H1 (cell line): ENCODE data around the gene LRRK1. TPM values are rescaled to one million over a fixed set of nuclear protein-coding genes. Genes with fewer than 3 reads are reported as not detected.

Experiments
- CTCF ChIA-PET: fragments of 300-600 bp; sonication (Branson Sonifier 250); formaldehyde crosslinking; loops from one replicate; lab custom pipeline; 2021; ENCODE audit not compliant: partially characterized antibody; lab: Charles Lee
- POLR2A ChIA-PET: fragments of 300-600 bp; sonication (Branson Sonifier 250); formaldehyde crosslinking; loops from one replicate; lab custom pipeline; 2021; ENCODE audit warnings: inconsistent platforms; ENCODE audit not compliant: partially characterized antibody; lab: Charles Lee
- DNase-seq, 2 experiments: peaks; one replicate each; pipeline versions ENCODE4 v3.0.0 to v3.0.0-alpha.2; 2010 to 2022; ENCODE audit warnings: low spot score in 2 of 2, low read depth in 1 of 2, mixed read lengths in 1 of 2
- FAIRE-seq: peaks from 2 replicates; lab custom pipeline; 2011; peaks lifted over from hg19 to GRCh38; lab: Jason Lieb, UNC
- H2AFZ ChIP-seq: 2 replicates; pipeline ENCODE4 v1.8.1; 2012; ENCODE audit warnings: low read length, inconsistent platforms
- H2AK5ac ChIP-seq: 2 replicates; pipeline ENCODE4 v1.6.1; 2013; ENCODE audit warnings: low read depth, low read length
- H2BK120ac ChIP-seq: replicated peaks from 2 replicates; pipeline ENCODE3; 2013; ENCODE audit warnings: low read depth, low read length, inconsistent platforms
- H2BK12ac ChIP-seq: 2 replicates; pipeline ENCODE4 v1.6.1; 2013; ENCODE audit warnings: low read depth, low read length
- H2BK15ac ChIP-seq: 2 replicates; pipeline ENCODE4 v1.6.1; 2013; ENCODE audit warnings: low read length
- H2BK20ac ChIP-seq: 2 replicates; pipeline ENCODE4 v1.6.1; 2013; ENCODE audit warnings: low read length
- H2BK5ac ChIP-seq: 2 replicates; pipeline ENCODE4 v1.6.1; 2013; ENCODE audit warnings: low read depth, low read length
- H3K14ac ChIP-seq: 2 replicates; pipeline ENCODE4 v1.6.1; 2013; ENCODE audit warnings: inconsistent platforms; ENCODE audit not compliant: insufficient read length
- H3K18ac ChIP-seq: 2 replicates; pipeline ENCODE4 v1.6.1; 2013; ENCODE audit warnings: low read length; ENCODE audit errors: extremely low read depth
- H3K23ac ChIP-seq: 2 replicates; pipeline ENCODE4 v1.6.1; 2013; ENCODE audit warnings: inconsistent platforms; ENCODE audit not compliant: insufficient read length
- H3K23me2 ChIP-seq: 2 replicates; pipeline ENCODE4 v1.6.1; 2013; ENCODE audit warnings: low read depth, low read length
- H3K27ac ChIP-seq: 2 replicates; pipeline ENCODE4 v1.6.1; 2011; ENCODE audit warnings: low read depth, low read length, inconsistent platforms
- H3K27me3 ChIP-seq, 4 experiments: replicated peaks in 1 of 4; 1 replicate in 1 of 4; 2 replicates in 3 of 4; pipeline versions ENCODE4 v1.6.1 to v1.8.1; 2011 to 2013; ENCODE audit warnings: low read length in 3 of 4, mild to moderate bottlenecking in 3 of 4, inconsistent platforms in 2 of 4, mixed read lengths in 2 of 4, moderate library complexity in 1 of 4; ENCODE audit not compliant: control insufficient read depth in 3 of 4, insufficient read depth in 3 of 4; ENCODE audit errors: extremely low read depth in 1 of 4
- H3K36me3 ChIP-seq, 4 experiments: 2 replicates each; pipeline versions ENCODE4 v1.6.1 to v1.8.1; 2011 to 2013; ENCODE audit warnings: mild to moderate bottlenecking in 4 of 4, low read length in 3 of 4, moderate library complexity in 2 of 4, control low read depth in 1 of 4, inconsistent platforms in 1 of 4; ENCODE audit not compliant: insufficient read depth in 4 of 4, control insufficient read depth in 2 of 4
- H3K4ac ChIP-seq: replicated peaks from 2 replicates; pipeline ENCODE3; 2013; ENCODE audit warnings: low read length, low read depth, mixed read lengths, inconsistent platforms; ENCODE audit not compliant: insufficient read length
- H3K4me1 ChIP-seq, 4 experiments: replicated peaks in 1 of 4; 1 replicate in 1 of 4; 2 replicates in 3 of 4; pipeline versions ENCODE4 v1.6.1 to v1.8.1; 2011 to 2013; ENCODE audit warnings: low read length in 3 of 4, inconsistent platforms in 2 of 4, mixed read lengths in 1 of 4; ENCODE audit not compliant: insufficient read depth in 4 of 4, control insufficient read depth in 3 of 4
- H3K4me2 ChIP-seq, 2 experiments: 2 replicates each; pipeline versions ENCODE4 v1.6.1 to v1.8.1; 2011 to 2013; ENCODE audit warnings: low read depth in 2 of 2, low read length in 2 of 2, control low read depth in 1 of 2, inconsistent platforms in 1 of 2, mild to moderate bottlenecking in 1 of 2; ENCODE audit not compliant: insufficient read depth in 1 of 2
- H3K4me3 ChIP-seq, 4 experiments: fragments of 200-600, 300-600 bp in 1 of 4; sonication (generic), shearing (Covaris generic), sonication (Bioruptor Twin) in 1 of 4; 2 replicates each; pipeline versions ENCODE4 v1.5.1 to v1.8.1; 2011 to 2016; ENCODE audit warnings: low read length in 4 of 4, low read depth in 3 of 4, control low read depth in 2 of 4, inconsistent platforms in 2 of 4, mild to moderate bottlenecking in 2 of 4, mixed read lengths in 1 of 4, moderate library complexity in 1 of 4; ENCODE audit not compliant: insufficient read depth in 2 of 4; ENCODE audit errors: extremely low read depth in 1 of 4
- H3K56ac ChIP-seq: replicated peaks from 2 replicates; pipeline ENCODE3; 2013; ENCODE audit warnings: low read depth, mild to moderate bottlenecking, mixed read lengths, low read length, inconsistent platforms; ENCODE audit not compliant: insufficient read length
- H3K79me1 ChIP-seq: 2 replicates; pipeline ENCODE4 v1.6.1; 2013; ENCODE audit warnings: low read depth, low read length, control low read depth
- H3K79me2 ChIP-seq, 2 experiments: 2 replicates each; pipeline versions ENCODE4 v1.6.1 to v1.8.1; 2012 to 2013; ENCODE audit warnings: low read length in 2 of 2, mild to moderate bottlenecking in 2 of 2, inconsistent platforms in 1 of 2; ENCODE audit not compliant: insufficient read depth in 2 of 2, control insufficient read depth in 1 of 2
- H3K9ac ChIP-seq, 4 experiments: replicated peaks in 1 of 4; 1 replicate in 1 of 4; 2 replicates in 3 of 4; pipeline versions ENCODE4 v1.6.1 to v1.8.1; 2011 to 2013; ENCODE audit warnings: low read depth in 3 of 4, low read length in 3 of 4, control low read depth in 2 of 4, mild to moderate bottlenecking in 2 of 4, moderate library complexity in 2 of 4, inconsistent platforms in 1 of 4; ENCODE audit errors: extremely low read depth in 1 of 4
- H3K9me3 ChIP-seq, 2 experiments: 2 replicates each; pipeline versions ENCODE4 v1.6.1 to v1.8.1; 2012 to 2013; ENCODE audit warnings: mild to moderate bottlenecking in 2 of 2, moderate library complexity in 2 of 2, control low read depth in 1 of 2, inconsistent platforms in 1 of 2, low read depth in 1 of 2, low read length in 1 of 2, mixed read lengths in 1 of 2; ENCODE audit not compliant: insufficient read depth in 2 of 2
- H4K20me1 ChIP-seq, 2 experiments: replicated peaks in 1 of 2; 2 replicates each; pipeline versions ENCODE3 to v1.8.1; 2011 to 2013; ENCODE audit warnings: inconsistent platforms in 2 of 2, low read length in 2 of 2, mild to moderate bottlenecking in 1 of 2; ENCODE audit not compliant: insufficient read depth in 2 of 2, control insufficient read depth in 1 of 2
- H4K5ac ChIP-seq: 2 replicates; pipeline ENCODE4 v1.6.1; 2013; ENCODE audit warnings: low read length, low read depth, mixed read lengths, inconsistent platforms; ENCODE audit not compliant: insufficient read length
- H4K8ac ChIP-seq: 2 replicates; pipeline ENCODE4 v1.8.0; 2013; ENCODE audit warnings: mild to moderate bottlenecking, moderate library complexity, low read length, inconsistent platforms; ENCODE audit not compliant: insufficient read depth; ENCODE audit errors: extremely low read depth
- H4K91ac ChIP-seq: replicated peaks from 2 replicates; pipeline ENCODE3; 2013; ENCODE audit warnings: low read length, mixed read lengths, inconsistent platforms; ENCODE audit not compliant: insufficient read length
- SP1 ChIP-seq: IDR thresholded peaks from 2 replicates; pipeline ENCODE4 v1.6.1; 2011; ENCODE audit warnings: low read depth, low read length
- WGBS, 2 experiments: shearing (Covaris generic) in 1 of 2; methylation state at CpG; one replicate each; pipeline versions ENCODE4 v1.1.6 to v1.1.7; 2013 to 2015; ENCODE audit warnings: low lambda C conversion rate in 2 of 2, mixed read lengths in 2 of 2, inconsistent platforms in 1 of 2, low coverage in 1 of 2, missing lambda C conversion rate in 1 of 2; ENCODE audit not compliant: insufficient replicate concordance in 2 of 2, insufficient coverage in 1 of 2, insufficient read length in 1 of 2; ENCODE audit errors: extremely low coverage in 1 of 2, missing lambda C conversion rate in 1 of 2; 5-methylcytosine and 5-hydroxymethylcytosine counted together
- polyA plus RNA-seq, 7 experiments: library from polyadenylated mRNA; depleted of rRNA in 3 of 7; stranded (reverse) in 5 of 7; unstranded in 2 of 7; fragments of >200 nt in 5 of 7; fragments of 200-250 nt in 2 of 7; gene quantifications; 1 replicate in 5 of 7; 2 replicates in 1 of 7; 4 replicates in 1 of 7; pipeline versions ENCODE4 v1.2.1 to v1.2.3, GENCODE V29; 2011 to 2013; ENCODE audit warnings: missing spikeins in 2 of 7, mixed read lengths in 2 of 7
- total RNA-seq: library from RNA; stranded (reverse); fragmentation: NEBNext Ultra II Directional; extraction: Animal tissue kit (Norgen Biotek cat#: 25700); gene quantifications from 2 replicates; pipeline ENCODE4 v1.2.1, GENCODE V29; 2021

Gene LRRK1
- total and polyA plus RNA-seq, 2 of the 8 experiments (the other 6 are each of a cell fraction or from before 2014, with no cell fraction given), result 1.2 to 3.6 TPM

DNA sequence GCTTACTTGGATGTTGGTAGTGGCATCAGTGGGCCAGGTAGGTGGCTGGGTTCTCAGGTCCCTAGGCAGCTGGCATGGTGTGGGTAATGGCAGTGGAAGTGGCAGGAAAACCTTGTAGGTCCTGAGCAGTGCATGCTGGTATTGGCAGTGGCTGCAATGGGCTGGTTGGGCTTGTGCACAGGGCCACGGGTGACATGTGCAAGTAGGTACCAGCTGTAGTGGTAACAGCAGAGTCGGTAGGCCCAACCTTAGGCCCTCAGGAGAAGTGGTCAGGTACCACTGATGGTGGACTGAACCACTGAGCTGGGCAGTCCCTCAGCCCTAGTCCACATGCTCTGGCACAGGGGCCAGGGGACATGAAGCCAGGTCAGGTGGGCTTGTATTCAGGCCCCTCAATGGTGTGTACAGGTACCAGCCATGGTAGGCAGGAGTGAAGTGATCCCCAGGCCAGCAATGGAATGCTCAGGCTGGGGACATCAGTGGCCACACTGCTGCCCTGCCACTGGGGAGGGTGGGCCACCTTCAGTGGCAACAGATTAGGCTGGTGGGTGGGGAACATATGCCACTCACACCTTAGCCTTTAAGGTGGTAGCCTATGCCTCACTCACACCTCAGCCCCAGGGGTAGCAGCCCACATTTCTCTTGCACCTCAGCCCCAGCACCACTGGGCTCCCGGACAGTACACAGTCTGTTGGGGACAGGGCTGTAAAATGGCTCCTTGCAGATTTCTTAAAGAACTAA, 118.1 kb downstream of the LRRK1 start:
- H2BK120ac ChIP-seq, result no peak overlapping the region
- no peaks in the 10 kb centered on the region for H3K23me2 ChIP-seq
- no peaks in the 10 kb centered on the region for H3K79me2 ChIP-seq
- H3K27me3 ChIP-seq, result no peaks in the 10 kb centered on the region
- no peak overlapping the region for H4K8ac ChIP-seq
- FAIRE-seq (no peak), DNase-seq (peak in 1 of 2 experiments; percentile 24)
- H3K9me3 ChIP-seq, result no peaks in the 10 kb centered on the region; a peak in 1 of 4 replicates
- peak overlapping the region; percentile 53; the same call in 1 of the 2 replicates for H2AK5ac ChIP-seq
- ChIA-PET CTCF (interaction anchor here (1.0 to 1.2 kb wide), 2 partner anchors 18 to 29 kb away, joined by 3 to 4 read pairs; no protein-coding TSS in a partner anchor), POLR2A (no interaction called here)
- H4K5ac ChIP-seq, result no peak overlapping the region
- peak overlapping the region; percentile 24; the same call in 1 of the 2 replicates for H2BK5ac ChIP-seq
- 0 out of 2 replicates have a peak overlapping the region, but pooled peaks have one; percentile 32 for H2BK20ac ChIP-seq
- no peaks in the 10 kb centered on the region for H4K20me1 ChIP-seq
- H2AFZ ChIP-seq, result no peak overlapping the region
- H3K4me1 ChIP-seq, result no peaks in the 10 kb centered on the region
- H3K36me3 ChIP-seq, result no peaks in the 10 kb centered on the region
- H3K56ac ChIP-seq, result no peak overlapping the region
- TF ChIP-seq SP1, result no peak
- 91% methylated on average over 3 of the region's 3 CpGs; no CpG with 5 or more reads in 1 of the 2 experiments for WGBS, 2 experiments
- peak overlapping the region; percentile 75; the same call in 1 of the 2 replicates for H2BK12ac ChIP-seq
- no peaks in the 10 kb centered on the region for H3K79me1 ChIP-seq
- H3K27ac ChIP-seq, result no peak overlapping the region
- no peak overlapping the region for H3K14ac ChIP-seq
- H3K18ac ChIP-seq, result no peak overlapping the region
- H3K4ac ChIP-seq, result no peak overlapping the region
- H4K91ac ChIP-seq, result no peak overlapping the region
- no peak overlapping the region for H3K4me2 ChIP-seq
- no peak overlapping the region for H3K4me3 ChIP-seq
- no peak overlapping the region for H3K9ac ChIP-seq
- no peak overlapping the region for H3K23ac ChIP-seq
- H2BK15ac ChIP-seq, result peak overlapping the region; percentile 88; the same call in 1 of the 2 replicates
